ENCODE data around the gene ARHGEF11.

ARHGEF11 gene

DNA sequence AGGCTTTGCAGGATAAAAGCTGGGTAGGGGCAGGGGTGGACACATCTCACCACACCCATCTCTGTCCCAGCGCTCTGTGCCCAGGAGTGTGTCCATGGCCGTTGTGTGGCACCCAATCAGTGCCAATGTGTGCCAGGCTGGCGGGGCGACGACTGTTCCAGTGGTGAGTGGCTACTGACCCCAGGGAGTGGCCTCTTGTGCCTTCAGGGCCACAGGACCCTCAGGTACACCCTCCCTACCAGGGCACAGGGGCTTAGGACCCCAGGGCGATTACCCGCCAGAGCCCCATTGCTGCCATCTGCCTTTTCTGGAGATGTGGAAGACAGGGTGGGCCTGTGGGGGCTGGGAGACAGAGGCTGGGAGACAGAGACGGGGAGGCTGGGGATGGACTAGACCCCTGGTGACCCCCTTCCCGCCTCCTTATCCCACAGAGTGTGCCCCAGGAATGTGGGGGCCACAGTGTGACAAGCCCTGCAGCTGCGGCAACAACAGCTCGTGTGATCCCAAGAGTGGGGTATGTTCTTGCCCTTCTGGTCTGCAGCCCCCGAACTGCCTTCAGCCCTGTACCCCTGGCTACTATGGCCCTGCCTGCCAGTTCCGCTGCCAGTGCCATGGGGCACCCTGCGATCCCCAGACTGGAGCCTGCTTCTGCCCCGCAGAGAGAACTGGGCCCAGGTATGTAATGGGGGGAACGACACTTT lies 139.2 kb downstream of the ARHGEF11 start:
- DNase-seq: no peak

DNA sequence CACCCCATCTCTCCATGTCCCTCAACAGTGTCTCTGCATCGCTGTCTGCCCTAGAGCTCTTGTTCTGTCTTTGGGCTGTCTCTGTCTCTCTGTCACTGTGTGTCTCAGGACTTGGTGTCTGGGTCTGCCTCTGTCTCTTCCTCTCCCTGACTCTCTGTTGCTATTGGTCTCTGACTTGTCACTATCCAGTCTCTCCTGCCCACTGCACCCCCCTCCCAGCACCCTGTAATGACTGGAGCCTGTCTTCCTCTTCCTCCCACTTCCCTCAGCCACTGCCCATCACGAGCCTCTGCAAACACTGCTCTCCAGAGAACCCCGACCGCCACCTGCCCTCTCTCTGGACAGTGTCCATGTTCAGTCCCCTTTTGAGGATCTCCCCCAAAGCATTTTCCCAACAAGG lies 139.9 kb downstream of the ARHGEF11 start:
- no peak for DNase-seq

DNA sequence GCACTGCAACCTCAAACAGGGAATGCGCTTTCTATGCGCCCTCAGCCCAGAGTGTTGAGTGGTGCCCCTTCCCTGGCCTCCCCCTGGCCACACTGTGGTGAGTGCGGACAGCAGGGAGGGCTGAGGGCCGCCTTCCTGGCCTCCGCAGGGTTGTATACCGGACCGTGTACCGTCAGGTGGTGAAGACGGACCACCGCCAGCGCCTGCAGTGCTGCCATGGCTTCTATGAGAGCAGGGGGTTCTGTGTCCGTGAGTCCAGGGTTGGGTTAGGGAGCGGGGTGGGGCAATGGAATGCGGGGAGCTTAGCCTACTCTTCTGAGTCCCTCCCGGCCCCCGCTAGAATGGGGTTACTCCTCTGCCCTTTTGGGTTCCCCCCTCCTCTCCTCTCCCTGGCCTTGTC lies 140.4 kb downstream of the ARHGEF11 start:
- no peak for DNase-seq

DNA sequence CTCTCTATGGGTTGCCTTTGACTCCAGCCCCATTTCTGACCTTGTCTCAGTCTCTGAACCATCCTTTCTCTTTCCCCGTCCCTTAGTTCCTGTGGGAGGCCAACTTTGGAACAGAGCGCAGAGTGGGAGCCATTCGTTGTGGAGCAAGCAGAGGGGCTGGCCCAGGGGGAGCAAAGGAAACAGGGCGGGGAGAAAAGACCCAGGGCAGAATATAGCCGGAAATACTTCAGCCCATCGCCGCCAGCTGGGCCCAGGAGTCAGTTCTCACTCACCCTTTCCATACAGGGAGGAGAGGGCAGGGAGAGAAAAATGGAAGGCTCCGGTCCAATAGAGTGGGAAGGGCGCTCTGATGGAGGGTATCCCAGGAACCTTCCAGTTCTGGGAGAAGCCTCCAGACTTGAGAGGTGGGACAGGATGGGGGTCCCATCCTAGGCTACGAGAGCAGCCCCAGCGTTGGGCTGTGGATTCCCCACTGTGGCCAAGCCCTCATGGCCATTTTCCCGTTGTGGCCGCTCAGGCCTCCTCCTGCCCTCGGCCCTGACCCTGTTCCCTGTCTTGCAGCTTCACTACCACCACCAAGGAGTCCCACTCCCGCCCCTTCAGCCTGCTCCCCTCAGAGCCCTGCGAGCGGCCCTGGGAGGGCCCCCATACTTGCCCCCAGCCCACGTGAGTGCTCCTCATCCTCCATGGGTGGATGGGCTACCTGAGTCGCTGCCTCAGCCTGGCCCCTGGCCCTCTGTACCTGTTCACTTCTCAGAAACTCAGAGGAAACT lies 141.2 kb downstream of the ARHGEF11 start:
- DNase-seq: no peak

DNA sequence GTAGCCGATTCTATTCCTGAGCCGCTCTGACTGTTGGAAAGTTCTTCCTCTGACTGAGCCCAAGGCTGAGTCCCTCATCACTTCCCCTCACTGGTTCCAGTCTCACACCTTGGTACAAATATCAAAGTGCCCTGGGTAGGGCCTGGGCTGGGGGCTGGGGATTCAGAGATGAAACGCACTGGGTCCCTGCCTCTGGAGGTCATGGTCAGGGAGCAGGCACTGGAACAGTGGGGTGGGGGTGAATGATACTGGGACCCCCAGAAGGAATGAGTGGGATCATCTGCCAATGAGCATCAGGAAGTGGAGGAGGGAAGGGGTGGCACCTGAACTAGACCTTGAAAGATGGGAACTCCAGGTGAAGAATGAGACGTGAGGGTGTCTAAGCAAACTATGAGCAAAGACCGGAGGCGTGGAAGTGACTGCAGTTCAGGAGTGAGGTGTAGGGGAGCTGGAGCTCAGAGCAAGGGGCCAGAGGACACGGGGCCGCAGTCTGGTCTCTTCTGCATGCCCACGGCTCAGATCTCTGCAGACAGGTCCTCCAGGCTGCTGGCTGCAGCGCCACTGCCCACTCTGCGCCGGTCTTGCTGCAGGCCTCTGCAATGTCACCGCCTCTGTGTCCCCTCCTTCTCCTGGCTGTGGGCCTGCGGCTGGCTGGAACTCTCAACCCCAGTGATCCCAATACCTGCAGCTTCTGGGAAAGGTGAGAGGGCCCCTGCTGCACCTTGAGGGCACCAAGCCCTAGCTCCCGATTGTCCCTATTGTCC lies 142.0 kb downstream of the ARHGEF11 start:
- DNase-seq: no peak

DNA sequence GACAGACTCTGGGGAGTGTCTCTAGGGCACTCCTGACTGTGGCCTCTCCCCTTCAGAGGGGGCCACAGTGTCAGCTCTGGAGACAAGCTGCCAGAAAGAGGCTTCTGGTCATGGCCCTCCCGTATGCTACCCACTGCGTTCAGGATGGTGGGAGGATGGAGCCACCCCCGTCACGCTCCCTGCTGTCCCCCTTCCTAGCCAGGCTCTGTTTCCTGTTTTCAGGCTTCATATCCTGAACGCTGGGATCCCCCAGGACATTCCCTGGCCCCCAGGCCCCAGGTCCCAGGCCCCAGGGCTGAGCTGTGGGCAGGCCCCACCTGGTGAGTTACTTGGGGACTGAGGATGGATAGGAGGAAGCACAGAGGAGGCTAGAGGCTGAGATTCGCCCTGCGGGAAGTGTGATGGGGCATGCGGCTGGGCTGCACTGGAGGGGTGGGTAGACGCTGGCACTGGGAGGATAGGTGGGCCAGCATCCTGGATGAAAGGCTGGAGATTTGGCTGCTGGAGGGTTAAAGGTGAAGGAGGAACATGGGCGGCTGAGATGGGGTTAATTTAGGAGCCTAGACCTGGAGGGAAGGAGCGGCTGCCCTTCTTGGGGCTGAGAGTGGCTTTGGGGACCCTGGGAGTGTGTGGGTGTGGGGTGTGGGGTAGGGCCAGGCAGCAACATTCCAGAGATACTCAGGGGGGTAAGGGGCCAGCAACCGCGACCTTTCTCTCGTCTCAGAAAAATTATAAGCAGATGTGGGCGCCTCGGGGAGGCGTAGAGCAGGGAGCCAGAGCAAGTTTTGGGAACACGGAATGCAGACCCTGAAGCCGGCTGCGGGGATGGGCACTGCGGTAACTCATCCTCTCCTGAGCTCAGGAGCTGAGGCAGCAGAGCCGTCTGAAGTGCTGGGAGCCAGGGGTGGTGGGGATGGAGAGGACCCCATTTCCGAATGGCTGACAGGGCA lies 143.3 kb downstream of the ARHGEF11 start:
- no peak for DNase-seq

DNA sequence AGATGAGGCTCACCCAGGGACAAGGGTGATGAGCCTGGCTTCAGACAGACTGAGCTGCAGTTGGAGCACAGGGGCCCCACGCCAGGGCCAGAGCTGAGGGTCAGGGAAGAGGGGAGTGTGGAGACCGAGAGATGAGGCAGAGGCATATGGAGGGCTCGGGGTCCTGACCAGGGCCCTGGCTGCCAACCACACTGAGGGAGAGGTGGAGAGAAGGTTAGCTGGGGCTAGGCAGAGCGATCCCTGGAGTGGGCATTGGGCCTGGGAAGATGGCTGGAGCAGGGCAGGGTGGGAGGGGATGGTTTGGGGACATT lies 144.0 kb downstream of the ARHGEF11 start:
- DNase-seq: no peak

DNA sequence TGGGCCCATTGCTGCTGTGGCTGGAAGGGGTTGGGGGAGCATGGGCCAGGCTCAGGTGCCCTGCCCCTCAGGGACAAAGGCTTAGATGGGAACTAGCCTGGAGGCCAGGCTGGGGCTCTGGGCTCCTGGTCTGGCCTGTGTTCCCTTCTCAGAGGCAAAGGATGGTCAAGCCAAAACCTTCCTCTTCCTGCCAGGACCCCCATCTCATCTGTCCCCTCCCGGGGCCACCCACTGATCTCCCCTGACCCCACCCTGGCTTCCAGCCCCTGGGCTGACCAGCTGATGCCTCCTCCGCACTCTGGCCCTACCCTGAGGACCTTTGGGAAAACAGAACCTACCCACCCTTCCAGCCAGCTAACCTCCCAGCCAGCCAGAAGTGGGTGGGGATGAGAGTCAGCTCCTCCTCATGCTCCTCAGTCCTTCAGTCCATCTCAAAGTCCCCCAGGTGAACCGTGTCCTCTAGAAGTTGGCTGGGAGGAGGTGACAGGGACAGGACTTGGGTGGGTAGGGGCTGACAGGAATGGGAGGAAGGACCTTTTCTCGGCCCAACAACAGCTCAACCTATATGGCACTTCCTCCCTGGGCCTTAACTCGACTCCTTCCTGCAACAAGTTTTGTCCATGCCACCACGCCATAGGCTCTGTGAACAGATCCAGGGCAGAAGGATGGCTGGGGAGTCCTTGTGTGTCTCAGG lies 144.5 kb downstream of the ARHGEF11 start:
- no peak for DNase-seq

DNA sequence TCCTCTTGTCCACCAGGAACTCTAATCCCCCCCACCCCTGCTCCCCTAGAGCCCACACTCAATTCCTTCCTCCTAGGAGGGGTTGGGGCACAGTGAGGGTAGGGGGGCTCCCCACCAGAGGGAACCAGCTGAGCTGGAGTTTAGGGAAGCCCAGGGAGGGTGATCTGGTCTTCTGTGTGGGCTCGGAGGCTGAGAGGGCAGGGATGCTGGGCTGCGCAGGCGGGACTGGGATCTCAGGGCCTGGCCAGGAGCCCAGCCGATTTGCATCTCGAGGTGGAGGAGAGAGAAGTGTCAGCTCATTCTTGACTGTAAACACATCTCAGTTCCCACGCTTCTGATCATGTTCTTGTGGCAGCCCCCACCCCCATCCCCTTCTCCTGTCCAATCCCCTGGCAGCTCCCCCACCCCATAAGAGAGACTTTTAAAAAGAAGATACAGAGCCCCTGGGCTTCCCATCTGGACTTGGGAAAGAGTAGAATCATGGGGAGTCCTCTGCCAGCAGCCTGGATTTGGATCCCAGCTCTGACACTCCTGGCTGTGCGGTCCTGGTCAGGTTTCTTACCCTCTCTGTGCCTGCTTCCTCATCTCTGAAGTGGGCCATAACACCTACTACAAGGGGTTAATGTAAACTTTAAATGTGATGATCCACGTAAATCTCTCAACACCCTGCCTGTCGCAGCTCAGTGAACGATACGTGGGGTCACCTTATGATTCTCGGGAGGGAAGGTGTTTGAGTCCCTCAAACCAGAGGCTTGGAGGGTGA lies 145.4 kb downstream of the ARHGEF11 start:
- DNase-seq: no peak

DNA sequence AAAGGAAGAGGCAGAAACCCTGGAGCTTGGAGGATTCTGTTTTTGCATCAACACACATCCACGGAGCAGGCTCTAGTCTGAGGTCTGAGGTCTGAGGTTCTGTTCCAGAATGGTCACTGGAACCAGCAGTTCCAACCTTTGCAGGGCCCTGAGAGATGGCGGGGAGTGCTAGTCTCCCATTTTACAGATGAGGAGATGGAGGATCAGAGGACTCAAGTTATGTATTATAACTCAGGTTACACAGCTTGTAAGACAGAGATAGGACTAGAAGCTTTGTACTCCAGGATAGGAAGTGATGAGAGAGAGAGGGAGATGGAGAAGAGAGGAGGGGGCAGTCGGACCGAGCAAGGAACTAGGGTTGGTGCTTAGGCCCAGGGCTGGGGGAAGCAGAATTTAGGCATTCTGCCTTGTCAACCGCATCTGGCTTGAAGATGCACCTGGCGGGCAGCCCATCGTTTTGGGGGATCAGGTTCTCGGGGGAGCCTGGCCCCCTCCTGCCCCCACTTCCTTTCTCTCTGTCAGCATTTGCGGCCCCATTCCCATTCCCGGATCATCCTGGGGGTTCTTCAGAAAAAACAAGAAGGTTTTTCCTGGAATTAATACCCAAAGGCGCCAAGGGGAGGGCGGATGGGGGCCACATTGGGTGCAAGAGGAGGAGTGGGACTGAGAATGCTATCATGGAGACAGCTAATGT lies 146.4 kb downstream of the ARHGEF11 start:
- DNase-seq: no peak

DNA sequence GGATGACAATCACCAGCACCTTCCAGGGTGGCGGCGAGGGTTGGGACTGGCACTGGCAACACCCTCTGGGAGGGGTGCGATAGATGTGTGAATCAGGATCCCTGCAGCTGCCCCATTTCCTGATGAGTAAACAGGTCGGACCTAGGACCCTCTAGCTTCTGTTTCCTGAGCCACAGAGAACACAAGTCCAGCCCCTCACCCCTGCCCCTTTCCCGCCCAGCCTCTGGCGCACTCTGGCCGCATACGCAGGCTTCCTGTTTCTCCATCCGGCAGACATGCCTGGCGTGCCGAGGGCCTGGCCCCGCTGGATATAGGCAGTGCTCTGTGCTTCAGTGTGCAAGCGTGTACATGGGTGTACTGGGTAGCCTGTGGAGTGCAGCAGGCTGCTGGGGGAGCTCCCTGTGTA lies 147.4 kb downstream of the ARHGEF11 start:
- DNase-seq: no peak

DNA sequence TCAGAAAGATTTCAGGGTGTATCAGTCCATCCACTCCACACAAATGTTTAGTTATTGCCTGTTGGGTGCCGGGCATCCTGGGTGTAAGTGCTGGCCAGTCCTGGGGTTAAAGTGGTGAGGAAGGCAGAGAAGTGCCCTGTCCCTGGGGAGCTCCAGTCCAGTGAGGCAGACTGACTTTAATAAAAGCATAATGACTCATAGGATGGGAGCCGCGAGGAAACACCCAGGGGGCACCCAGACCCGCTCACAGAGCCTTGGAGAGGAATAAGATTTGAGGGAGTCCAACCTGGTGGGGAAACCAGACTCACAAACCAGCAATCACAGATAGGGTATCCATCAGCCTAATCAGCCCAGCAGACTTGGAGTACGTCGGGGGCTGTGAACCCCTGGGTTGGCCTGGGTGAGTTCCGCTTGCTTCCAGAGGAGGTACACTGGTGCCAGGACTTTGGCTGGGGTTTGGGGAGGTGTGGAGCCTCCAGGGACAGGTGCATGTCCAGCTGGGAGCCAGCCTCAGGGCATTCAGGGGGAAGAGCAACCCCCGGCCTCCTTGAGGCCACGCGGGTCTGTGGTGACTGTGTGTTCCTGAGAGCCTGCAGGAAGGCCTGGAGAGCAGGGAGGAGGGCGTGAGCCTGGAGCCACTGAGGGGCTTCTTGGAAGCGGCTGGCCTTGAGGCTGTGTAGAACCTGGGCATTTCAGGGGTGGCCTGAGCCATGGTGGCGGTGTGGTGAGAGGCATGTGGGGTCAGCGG lies 148.3 kb downstream of the ARHGEF11 start:
- DNase-seq: no peak

DNA sequence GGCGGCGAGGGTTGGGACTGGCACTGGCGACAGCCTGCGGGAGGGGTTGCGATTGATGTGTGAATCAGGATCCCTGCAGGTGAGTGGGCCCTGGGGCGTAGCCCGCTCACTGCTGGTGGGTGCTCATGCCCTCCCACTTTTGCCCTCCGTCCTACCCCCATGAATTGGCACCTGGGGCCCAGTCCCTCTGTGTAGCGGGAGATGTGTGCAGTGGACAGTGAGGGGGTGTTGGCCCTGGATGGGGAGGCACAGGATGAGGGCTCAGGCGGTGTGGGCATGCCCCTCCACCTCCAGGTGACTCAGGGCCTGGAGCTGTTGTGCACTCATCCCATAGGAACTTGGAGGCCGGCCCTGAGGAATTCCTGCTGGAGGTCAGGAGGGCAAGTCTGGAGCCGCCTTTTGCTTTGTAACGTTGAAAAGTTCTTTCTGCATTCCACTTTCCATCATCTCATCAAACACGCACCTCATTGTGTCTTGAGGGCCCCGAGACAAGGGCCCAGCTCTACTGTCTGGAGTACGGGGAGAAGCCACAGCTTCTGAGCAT lies 149.0 kb downstream of the ARHGEF11 start:
- no peak for DNase-seq

DNA sequence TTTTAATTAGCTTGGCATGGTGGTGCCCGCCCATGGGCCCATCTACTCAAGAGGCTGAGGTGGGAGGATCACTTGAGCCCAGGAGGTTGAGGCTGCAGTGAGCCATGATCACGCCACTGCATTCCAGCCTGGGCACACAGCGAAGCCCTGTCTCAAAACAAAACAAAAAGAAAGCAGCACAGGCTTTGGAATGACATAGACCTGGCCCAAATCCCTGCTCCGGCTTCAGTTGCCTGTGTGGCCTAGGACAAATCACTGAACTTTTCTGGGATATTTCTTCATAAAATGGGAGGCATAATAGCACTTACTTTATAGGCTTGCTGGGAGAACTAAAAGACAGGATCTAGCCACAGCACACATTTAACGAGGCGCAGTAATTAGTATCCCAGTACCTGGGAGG lies 149.6 kb downstream of the ARHGEF11 start:
- DNase-seq: no peak

DNA sequence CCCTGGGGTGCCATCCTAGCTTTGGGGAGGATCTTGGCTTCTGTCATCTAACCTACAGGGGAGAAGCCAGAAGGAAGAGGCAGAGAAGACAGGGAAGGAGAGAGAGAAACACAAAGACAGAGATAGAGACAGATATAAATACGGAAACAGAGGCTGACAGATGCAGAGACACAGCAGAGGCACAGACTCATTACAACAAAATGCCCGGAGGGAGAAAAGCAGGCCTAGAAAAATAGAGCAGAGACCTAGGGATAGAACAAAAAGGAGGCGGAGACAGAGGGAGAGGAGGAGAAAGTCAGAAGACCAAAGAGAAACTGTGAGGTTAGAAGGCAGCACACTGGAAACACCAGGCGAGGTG lies 150.1 kb downstream of the ARHGEF11 start:
- DNase-seq: no peak

DNA sequence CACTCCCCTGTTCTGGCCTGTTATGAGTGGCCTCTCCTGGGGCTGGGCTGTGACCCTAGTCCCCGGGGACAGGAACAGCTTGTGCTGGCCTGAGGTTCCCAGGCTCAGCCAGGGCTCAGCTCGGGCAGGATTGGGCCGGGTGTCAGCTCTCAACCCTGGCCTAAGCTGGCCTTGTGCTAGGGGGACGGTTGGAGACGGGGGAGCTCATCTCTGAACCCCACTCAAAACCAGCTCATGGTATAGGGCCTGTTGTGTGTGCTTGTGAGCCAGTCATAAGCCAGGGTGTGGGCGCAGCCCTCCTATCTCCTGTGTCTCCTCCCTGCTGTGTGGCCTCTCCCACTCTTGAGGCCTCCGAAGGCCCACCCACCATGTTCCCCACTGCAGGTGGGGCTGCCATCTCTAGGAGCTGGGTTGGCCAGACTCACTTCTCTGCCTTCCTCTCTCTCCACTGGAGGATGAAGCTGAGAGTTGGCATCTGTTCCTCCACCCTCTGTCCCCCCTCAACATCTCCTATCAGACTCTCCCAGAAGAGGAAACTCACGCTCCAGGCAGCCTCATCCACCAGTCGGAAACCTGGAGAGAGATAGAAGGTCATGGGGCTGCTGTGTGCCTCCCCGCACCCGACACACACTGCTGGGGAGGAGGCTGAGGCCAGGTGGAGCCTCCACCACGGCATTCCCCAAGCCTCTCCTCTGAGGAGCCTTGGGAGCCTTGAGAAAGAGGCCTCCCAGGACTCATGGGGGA lies 150.7 kb downstream of the ARHGEF11 start:
- DNase-seq: no peak

DNA sequence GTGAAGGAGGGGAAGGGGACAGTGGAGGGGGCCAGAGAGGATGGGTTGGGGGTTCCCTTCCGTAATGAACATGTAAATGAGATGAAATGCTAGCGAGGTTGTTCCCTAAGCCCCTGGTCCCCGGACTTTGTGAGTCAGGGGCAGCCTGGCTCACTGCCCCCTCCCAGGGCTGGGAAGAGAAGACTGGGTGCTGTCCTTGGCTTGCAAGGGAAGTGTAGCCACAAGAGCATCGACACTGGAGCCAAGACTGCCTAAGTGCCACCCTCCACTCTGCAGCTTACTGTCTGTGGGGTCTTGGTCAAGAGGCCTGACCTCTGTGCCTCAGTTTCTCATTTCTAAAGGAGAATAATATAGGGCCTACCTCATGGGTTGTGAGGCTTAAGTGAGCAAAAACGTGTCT lies 151.5 kb downstream of the ARHGEF11 start:
- no peak for DNase-seq

DNA sequence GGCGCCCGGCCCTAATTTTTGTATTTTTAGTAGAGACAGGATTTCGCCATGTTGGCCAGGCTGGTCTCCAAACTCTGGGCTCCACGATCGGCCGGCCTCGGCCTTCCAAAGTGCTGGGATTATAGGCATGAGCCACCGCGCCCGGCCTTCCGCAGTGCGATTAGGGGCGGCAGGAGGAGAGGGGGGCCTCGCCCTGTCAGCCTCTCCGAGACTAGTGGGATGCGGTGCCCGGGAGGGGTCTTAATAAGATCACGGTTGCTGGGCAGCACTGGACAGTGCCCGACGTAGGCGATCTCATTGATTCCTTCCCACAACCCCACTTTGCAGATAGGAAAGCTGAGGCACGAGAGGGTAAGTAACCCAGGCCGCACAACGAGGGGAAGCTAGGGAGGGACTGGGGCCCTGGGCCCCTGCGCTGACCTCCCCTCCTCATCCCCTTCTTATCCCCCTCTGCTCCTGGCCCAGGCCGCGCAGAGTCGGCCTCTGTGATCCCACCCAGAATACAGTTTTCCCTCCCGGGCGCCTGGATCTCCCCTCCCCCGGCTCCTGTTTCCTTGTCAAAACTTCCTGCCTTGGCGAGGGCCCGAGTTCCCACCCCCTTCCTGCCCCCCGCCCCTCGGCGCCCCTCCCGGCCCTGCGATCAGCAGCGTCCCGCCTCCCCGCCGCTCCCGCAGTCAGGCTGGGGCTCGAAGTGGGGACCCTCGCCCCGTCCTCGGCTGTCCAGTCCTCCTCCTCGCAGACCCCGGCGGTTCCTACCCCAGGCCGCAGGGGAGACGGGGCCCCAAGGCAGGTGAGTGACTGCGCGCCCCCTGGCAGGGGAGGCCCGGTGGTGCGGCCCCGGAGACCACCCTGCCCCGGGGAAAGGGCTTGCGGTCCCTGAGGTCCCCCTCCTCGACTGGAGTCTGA lies 152.2 kb downstream of the ARHGEF11 start, which contains the start of gene PEAR1:
TSS of gene PEAR1 (plus strand) at position 671 of the 906 bp plus-strand sequence. CDS start 10,209 bp downstream, outside the sequence.
- no peak for DNase-seq

All from NCI-H187 (cell line).